ENCODE results near the gene CHCHD3. TPM values are rescaled to one million over a fixed set of nuclear protein-coding genes. Genes with fewer than 3 reads are reported as not detected.

The CHCHD3 gene
- total and polyA plus RNA-seq, 7 donors: 61.7 to 93.4 (median 63.7) TPM

GRCh38 chr7:132950725-132951124, 131.2 kb downstream of the CHCHD3 start:
- 87 to 91% methylated on average over 1 of the region's 1 CpG for WGBS, 2 donors
- Histone ChIP-seq H3K4me3 (no peak overlapping the region), H3K27ac (no peak overlapping the region), H3K27me3 (no peaks in the 10 kb centered on the region), H3K4me1 (no peaks in the 10 kb centered on the region), H3K9me3 (no peaks in the 10 kb centered on the region), H3K36me3 (no peaks in the 10 kb centered on the region)
- TF ChIP-seq EP300 (IDR thresholded peaks at IDR 0.05): no peak
- TF ChIP-seq POLR2A (IDR thresholded peaks at IDR 0.05): no peak
- TF ChIP-seq, protein P1, sequence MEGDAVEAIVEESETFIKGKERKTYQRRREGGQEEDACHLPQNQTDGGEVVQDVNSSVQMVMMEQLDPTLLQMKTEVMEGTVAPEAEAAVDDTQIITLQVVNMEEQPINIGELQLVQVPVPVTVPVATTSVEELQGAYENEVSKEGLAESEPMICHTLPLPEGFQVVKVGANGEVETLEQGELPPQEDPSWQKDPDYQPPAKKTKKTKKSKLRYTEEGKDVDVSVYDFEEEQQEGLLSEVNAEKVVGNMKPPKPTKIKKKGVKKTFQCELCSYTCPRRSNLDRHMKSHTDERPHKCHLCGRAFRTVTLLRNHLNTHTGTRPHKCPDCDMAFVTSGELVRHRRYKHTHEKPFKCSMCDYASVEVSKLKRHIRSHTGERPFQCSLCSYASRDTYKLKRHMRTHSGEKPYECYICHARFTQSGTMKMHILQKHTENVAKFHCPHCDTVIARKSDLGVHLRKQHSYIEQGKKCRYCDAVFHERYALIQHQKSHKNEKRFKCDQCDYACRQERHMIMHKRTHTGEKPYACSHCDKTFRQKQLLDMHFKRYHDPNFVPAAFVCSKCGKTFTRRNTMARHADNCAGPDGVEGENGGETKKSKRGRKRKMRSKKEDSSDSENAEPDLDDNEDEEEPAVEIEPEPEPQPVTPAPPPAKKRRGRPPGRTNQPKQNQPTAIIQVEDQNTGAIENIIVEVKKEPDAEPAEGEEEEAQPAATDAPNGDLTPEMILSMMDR (IDR thresholded peaks at IDR 0.05): no peak
- no peak for TF ChIP-seq POLR2AphosphoS5 (IDR thresholded peaks at IDR 0.05)
- intact Hi-C loops (cut with DNase I): no loop called here
- no peak for DNase-seq

DNA sequence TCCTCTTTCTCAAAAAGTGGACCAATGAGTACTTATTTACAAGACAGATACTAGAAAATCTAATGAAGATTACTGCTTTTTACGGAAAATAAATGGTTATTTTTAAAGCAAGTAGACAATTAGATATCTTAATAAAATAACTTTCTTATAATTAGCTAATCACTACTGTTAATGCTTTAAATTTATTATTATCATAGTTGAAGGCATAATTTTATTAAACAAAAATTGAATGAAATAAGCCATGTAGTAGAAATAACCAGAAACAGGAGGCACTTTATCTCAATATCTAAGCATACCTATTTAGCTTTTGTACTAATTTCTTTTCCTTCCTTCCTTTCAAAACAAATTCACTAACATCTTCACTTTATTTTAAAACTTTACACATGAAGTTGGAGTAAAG, 134.9 kb downstream of the CHCHD3 start:
- DNase-seq: no peak
- Histone ChIP-seq H3K27ac (no peak overlapping the region), H3K4me1 (no peaks in the 10 kb centered on the region), H3K36me3 (no peaks in the 10 kb centered on the region), H3K4me3 (no peak overlapping the region), H3K27me3 (no peaks in the 10 kb centered on the region), H3K9me3 (no peaks in the 10 kb centered on the region)
- intact Hi-C loops (cut with DNase I): no loop called here
- WGBS, 2 donors: 95 to 97% methylated on average over 1 of the region's 1 CpG
- TF ChIP-seq EP300 (IDR thresholded peaks at IDR 0.05): no peak
- TF ChIP-seq POLR2AphosphoS5 (IDR thresholded peaks at IDR 0.05): no peak
- TF ChIP-seq, protein P1 (IDR thresholded peaks at IDR 0.05): no peak
- TF ChIP-seq POLR2A (IDR thresholded peaks at IDR 0.05): no peak

GRCh38 chr7:132944774-132945173, 137.1 kb downstream of the CHCHD3 start:
- Histone ChIP-seq H3K4me1 (no peaks in the 10 kb centered on the region), H3K36me3 (no peaks in the 10 kb centered on the region), H3K27me3 (no peaks in the 10 kb centered on the region), H3K4me3 (no peak overlapping the region), H3K27ac (no peak overlapping the region), H3K9me3 (no peaks in the 10 kb centered on the region)
- DNase-seq: no peak
- intact Hi-C loops (cut with DNase I): no loop called here
- TF ChIP-seq, protein P1 (IDR thresholded peaks at IDR 0.05): no peak
- 19 to 72% methylated on average over 3 of the region's 3 CpGs for WGBS, 2 donors

GRCh38 chr7:132943645-132944044, 138.2 kb downstream of the CHCHD3 start:
- Histone ChIP-seq H3K36me3 (no peaks in the 10 kb centered on the region), H3K27me3 (no peaks in the 10 kb centered on the region), H3K4me1 (no peaks in the 10 kb centered on the region), H3K27ac (no peak overlapping the region), H3K4me3 (no peak overlapping the region), H3K9me3 (no peaks in the 10 kb centered on the region)
- DNase-seq: no peak
- no peak for TF ChIP-seq EP300 (IDR thresholded peaks at IDR 0.05)
- TF ChIP-seq, protein P1 (IDR thresholded peaks at IDR 0.05): no peak
- 85 to 87% methylated on average over 1 of the region's 1 CpG for WGBS, 2 donors
- intact Hi-C loops (cut with DNase I): no loop called here

DNA sequence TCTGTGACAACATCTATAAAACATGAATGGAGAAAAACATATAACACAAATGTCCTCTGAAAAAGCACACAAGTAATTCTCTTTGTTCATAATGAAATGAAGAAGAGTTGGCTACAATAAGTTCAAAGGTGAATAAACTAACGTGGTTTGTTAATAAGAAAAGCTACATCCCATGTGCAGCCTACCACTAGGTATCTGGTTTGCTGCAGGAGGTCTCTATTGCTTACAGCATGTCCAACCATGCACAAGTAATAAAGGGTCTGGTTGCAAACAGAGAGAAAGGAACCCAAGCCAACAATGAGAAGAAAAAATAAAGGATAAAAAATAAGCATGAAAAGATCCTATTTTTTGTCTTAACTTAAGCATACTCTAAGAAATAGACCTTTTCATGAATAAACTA, 139.2 kb downstream of the CHCHD3 start:
- no peak for DNase-seq
- no peaks in the 10 kb centered on the region for H3K36me3 ChIP-seq
- H3K9me3 ChIP-seq: no peaks in the 10 kb centered on the region
- H3K4me3 ChIP-seq: no peak overlapping the region
- H3K4me1 ChIP-seq: no peaks in the 10 kb centered on the region
- H3K27me3 ChIP-seq: no peaks in the 10 kb centered on the region
- intact Hi-C loops (cut with DNase I): no loop called here
- H3K27ac ChIP-seq: no peak overlapping the region
- TF ChIP-seq POLR2A (IDR thresholded peaks at IDR 0.05) (no peak), EP300 (IDR thresholded peaks at IDR 0.05) (no peak), POLR2AphosphoS5 (IDR thresholded peaks at IDR 0.05) (no peak)
- TF ChIP-seq, protein P1 (IDR thresholded peaks at IDR 0.05): no peak
- 80 to 88% methylated on average over 1 of the region's 1 CpG for WGBS, 2 donors
